HepG2 (cell line): Measurements from ENCODE around the gene ME3. TPM values are rescaled to one million over a fixed set of nuclear protein-coding genes. Genes with fewer than 3 reads are reported as not detected.

Experiments
- CREB3 ChIP-seq: sonication (generic); formaldehyde crosslinking; IDR thresholded peaks from 2 replicates; pipeline ENCODE4 v1.5.0; 2020; ENCODE audit warnings: missing genetic modification reagents
- EZH2 ChIP-seq: conservative IDR thresholded peaks from 2 replicates; pipeline ENCODE4 v1.6.1; 2012; ENCODE audit warnings: mild to moderate bottlenecking, low read depth, low read length, moderate library complexity
- FOXA3 ChIP-seq: IDR thresholded peaks from 2 replicates; pipeline ENCODE4 v1.6.1; 2016; ENCODE audit warnings: missing genetic modification reagents, missing compliant biosample characterization
- HOMEZ ChIP-seq: IDR thresholded peaks from 2 replicates; pipeline ENCODE4 v1.6.1; 2016; ENCODE audit warnings: low read depth
- HOXA3 ChIP-seq: sonication (generic); formaldehyde crosslinking; IDR thresholded peaks from 2 replicates; pipeline ENCODE4 v1.5.0; 2020; ENCODE audit warnings: missing genetic modification reagents
- IRF2 ChIP-seq: IDR thresholded peaks from 2 replicates; pipeline ENCODE4 v1.6.1; 2018; ENCODE audit warnings: missing genetic modification reagents, missing compliant biosample characterization
- JUN ChIP-seq: sonication (generic); formaldehyde crosslinking; IDR thresholded peaks from 2 replicates; pipeline ENCODE4 v1.4.0; 2020; ENCODE audit warnings: mild to moderate bottlenecking, missing genetic modification reagents
- KDM5B ChIP-seq: sonication (generic); formaldehyde crosslinking; IDR thresholded peaks from 2 replicates; pipeline ENCODE4 v1.4.0; 2020; ENCODE audit warnings: missing genetic modification reagents, mild to moderate bottlenecking, borderline replicate concordance
- MTF2 ChIP-seq: sonication (generic); formaldehyde crosslinking; IDR thresholded peaks from 2 replicates; pipeline ENCODE4 v1.5.0; 2020; ENCODE audit warnings: missing genetic modification reagents, borderline replicate concordance
- PAF1 ChIP-seq: IDR thresholded peaks from 2 replicates; pipeline ENCODE4 v1.6.1; 2016; ENCODE audit warnings: missing genetic modification reagents, missing compliant biosample characterization
- PCBP1 ChIP-seq: fragments of 200-400 bp; formaldehyde crosslinking; IDR thresholded peaks from 2 replicates; pipeline ENCODE4 v1.6.1; 2017; ENCODE audit warnings: mild to moderate bottlenecking, low read depth, low read length, borderline replicate concordance
- PHF8 ChIP-seq: sonication (generic); formaldehyde crosslinking; IDR thresholded peaks from 2 replicates; pipeline ENCODE4 v1.5.0; 2020; ENCODE audit warnings: missing genetic modification reagents
- RAD21 ChIP-seq: fragments of 450-650 bp; formaldehyde crosslinking; IDR thresholded peaks from 2 replicates; pipeline ENCODE4 v1.5.0; 2020; ENCODE audit warnings: mild to moderate bottlenecking
- SOX6 ChIP-seq, 2 experiments: fragments of 450-650 bp in 1 of 2; sonication (generic) in 1 of 2; formaldehyde crosslinking in 1 of 2; IDR thresholded peaks; 2 replicates each; pipeline versions ENCODE4 v1.4.0 to v1.6.1; 2017 to 2020; ENCODE audit warnings: antibody characterized with exemption in 1 of 2, mild to moderate bottlenecking in 1 of 2, missing genetic modification reagents in 1 of 2
- SSRP1 ChIP-seq: IDR thresholded peaks from 2 replicates; pipeline ENCODE4 v1.6.1; 2016; ENCODE audit warnings: control low read depth
- YEATS2 ChIP-seq: sonication (generic); formaldehyde crosslinking; IDR thresholded peaks from 2 replicates; pipeline ENCODE4 v1.4.0; 2020; ENCODE audit warnings: missing genetic modification reagents, borderline replicate concordance
- ZFP91 ChIP-seq: sonication (generic); formaldehyde crosslinking; IDR thresholded peaks from 2 replicates; pipeline ENCODE4 v1.9.0; 2022; ENCODE audit warnings: missing genetic modification reagents, mild to moderate bottlenecking, borderline replicate concordance
- ZNF180 ChIP-seq: sonication (generic); formaldehyde crosslinking; IDR thresholded peaks from 2 replicates; pipeline ENCODE4 v1.4.0; 2020; ENCODE audit warnings: low read depth, missing genetic modification reagents, borderline replicate concordance
- ZNF263 ChIP-seq: sonication (generic); formaldehyde crosslinking; IDR thresholded peaks from 2 replicates; pipeline ENCODE4 v1.4.0; 2020; ENCODE audit warnings: missing genetic modification reagents
- ZNF333 ChIP-seq: sonication (generic); formaldehyde crosslinking; IDR thresholded peaks from 2 replicates; pipeline ENCODE4 v1.4.0; 2020; ENCODE audit warnings: mild to moderate bottlenecking, missing genetic modification reagents, borderline replicate concordance
- ZNF652 ChIP-seq: IDR thresholded peaks from 2 replicates; pipeline ENCODE4 v1.6.1; 2016; ENCODE audit warnings: low read depth, borderline replicate concordance
- ZNF768 ChIP-seq: sonication (generic); formaldehyde crosslinking; IDR thresholded peaks from 2 replicates; pipeline ENCODE4 v1.4.0; 2020; ENCODE audit warnings: missing genetic modification reagents
- ZSCAN29 ChIP-seq: sonication (generic); formaldehyde crosslinking; conservative IDR thresholded peaks from 2 replicates; pipeline ENCODE4 v1.4.0; 2020; ENCODE audit warnings: mild to moderate bottlenecking, missing genetic modification reagents
- ZSCAN30 ChIP-seq: sonication (generic); formaldehyde crosslinking; IDR thresholded peaks from 2 replicates; pipeline ENCODE4 v1.5.0; 2020; ENCODE audit warnings: mild to moderate bottlenecking, missing genetic modification reagents
- polyA plus RNA-seq, 8 experiments: library from polyadenylated mRNA; depleted of rRNA in 3 of 8; stranded (reverse) in 7 of 8; unstranded in 1 of 8; fragments of >200 nt; fragmentation: Illumina TruSeq in 4 of 8; extraction: Trizol in 4 of 8; gene quantifications; 2 replicates each; pipeline versions ENCODE4 v1.2.1 to v1.2.3, GENCODE V29; 2011 to 2016; ENCODE audit warnings: low read depth in 4 of 8, missing spikeins in 1 of 8, mixed read lengths in 1 of 8; ENCODE audit not compliant: insufficient read depth in 1 of 8
- total RNA-seq, 5 experiments: library from RNA; depleted of rRNA; stranded (reverse); fragments of >200 nt; fragmentation: Illumina TruSeq; extraction: Trizol; gene quantifications; 2 replicates each; pipeline ENCODE4 v1.2.3, GENCODE V29; 2016; ENCODE audit warnings: low read depth in 1 of 5
- TF ChIP-seq, protein P1 (sequence below): sonication (generic); formaldehyde crosslinking; IDR thresholded peaks from 2 replicates; pipeline ENCODE4 v1.4.0; 2020; ENCODE audit warnings: missing genetic modification reagents
- TF ChIP-seq, protein P2 (sequence below): IDR thresholded peaks from 2 replicates; pipeline ENCODE4 v1.6.1; 2012; ENCODE audit warnings: inconsistent platforms

ME3 gene
- total and polyA plus RNA-seq, 2 of the 13 experiments (the other 11 are each of a cell fraction or from before 2014, with no cell fraction given) = not detected

DNA sequence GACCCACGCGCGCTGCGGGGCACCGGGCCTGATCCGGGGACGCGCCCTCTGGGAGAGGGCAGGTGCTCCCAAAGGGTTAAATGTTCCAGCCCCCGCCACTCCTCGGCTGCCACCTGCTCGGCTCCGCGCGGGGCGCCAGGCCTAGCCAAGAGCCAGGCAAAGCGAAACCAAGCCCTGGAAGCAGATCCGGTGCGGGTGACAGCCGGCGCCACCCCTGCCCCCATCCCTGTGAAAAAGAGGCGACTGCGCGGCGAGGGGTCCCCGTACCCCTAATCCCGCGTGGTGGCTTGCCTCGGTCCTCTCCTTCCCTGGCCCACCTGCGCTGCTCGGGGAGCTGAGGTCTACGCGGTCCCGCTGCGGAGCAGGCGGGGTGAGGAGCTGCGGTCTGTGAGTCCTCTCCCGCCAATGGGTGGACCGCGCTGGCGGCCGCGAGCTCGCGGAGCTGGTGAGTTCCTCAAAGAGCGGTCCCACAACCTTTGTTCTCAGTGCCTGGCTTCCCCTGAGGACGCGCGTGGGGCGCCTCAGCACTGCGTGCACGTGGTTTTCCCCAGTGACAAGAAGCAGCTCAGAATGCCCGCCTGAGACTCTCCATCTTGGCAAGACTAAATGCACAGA, at the start of gene ME3 (continued):
- TF ChIP-seq, protein P1, sequence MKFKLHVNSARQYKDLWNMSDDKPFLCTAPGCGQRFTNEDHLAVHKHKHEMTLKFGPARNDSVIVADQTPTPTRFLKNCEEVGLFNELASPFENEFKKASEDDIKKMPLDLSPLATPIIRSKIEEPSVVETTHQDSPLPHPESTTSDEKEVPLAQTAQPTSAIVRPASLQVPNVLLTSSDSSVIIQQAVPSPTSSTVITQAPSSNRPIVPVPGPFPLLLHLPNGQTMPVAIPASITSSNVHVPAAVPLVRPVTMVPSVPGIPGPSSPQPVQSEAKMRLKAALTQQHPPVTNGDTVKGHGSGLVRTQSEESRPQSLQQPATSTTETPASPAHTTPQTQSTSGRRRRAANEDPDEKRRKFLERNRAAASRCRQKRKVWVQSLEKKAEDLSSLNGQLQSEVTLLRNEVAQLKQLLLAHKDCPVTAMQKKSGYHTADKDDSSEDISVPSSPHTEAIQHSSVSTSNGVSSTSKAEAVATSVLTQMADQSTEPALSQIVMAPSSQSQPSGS (CRISPR knock-in tag) = 0 out of 2 replicates have a peak, but pooled peaks have one; percentile 10
- TF ChIP-seq PCBP1 (0 out of 2 replicates have a peak, but pooled peaks have one; percentile 27), MTF2 (CRISPR knock-in tag) (0 out of 2 replicates have a peak, but pooled peaks have one; percentile 54), PAF1 (CRISPR knock-in tag) (no peak), JUN (CRISPR knock-in tag) (no peak), SSRP1 (no peak), ZNF652 (CRISPR knock-in tag) (peak; percentile 60), ZNF768 (0 out of 2 replicates have a peak, but pooled peaks have one; percentile 21), HOMEZ (CRISPR knock-in tag) (no peak), PHF8 (CRISPR knock-in tag) (0 out of 2 replicates have a peak, but pooled peaks have one; percentile 29), EZH2 (peak; percentile 48; the same call in 1 of the 2 replicates), SOX6 (IDR thresholded peaks at IDR 0.05) (no peak), SOX6 (CRISPR knock-in tag; IDR thresholded peaks at IDR 0.05) (no peak), FOXA3 (CRISPR knock-in tag) (no peak), HOXA3 (CRISPR knock-in tag) (no peak), ZSCAN29 (CRISPR knock-in tag) (peak; percentile 100), ZNF263 (CRISPR knock-in tag) (no peak), ZFP91 (CRISPR knock-in tag) (peak; percentile 47; the same call in 1 of the 2 replicates), KDM5B (CRISPR knock-in tag) (peak; percentile 48; the same call in 1 of the 2 replicates), ZNF180 (no peak), IRF2 (CRISPR knock-in tag) (0 out of 2 replicates have a peak, but pooled peaks have one; percentile 18), CREB3 (CRISPR knock-in tag) (no peak), RAD21 (no peak), ZNF333 (CRISPR knock-in tag) (0 out of 2 replicates have a peak, but pooled peaks have one; percentile 43), ZSCAN30 (CRISPR knock-in tag) (no peak), YEATS2 (no peak)
- TF ChIP-seq, protein P2, sequence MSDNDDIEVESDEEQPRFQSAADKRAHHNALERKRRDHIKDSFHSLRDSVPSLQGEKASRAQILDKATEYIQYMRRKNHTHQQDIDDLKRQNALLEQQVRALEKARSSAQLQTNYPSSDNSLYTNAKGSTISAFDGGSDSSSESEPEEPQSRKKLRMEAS = peak; percentile 16; the same call in 1 of the 2 replicates
